Thyroid gland (tissue), 4 donors: ENCODE data around the gene ZNF385B. TPM values are rescaled to one million over a fixed set of nuclear protein-coding genes. Genes with fewer than 3 reads are reported as not detected.

Source experiments
- DNase-seq, 2 donors: peaks; one replicate each; pipeline ENCODE4 v3.0.0-alpha.2; 2019
- H3K27ac ChIP-seq, 3 donors: fragments of 200-600 bp; sonication (generic); 1 replicate in 2 of 3; 2 replicates in 1 of 3; pipeline ENCODE4 v1.5.1; 2016 to 2019; ENCODE audit warnings: mild to moderate bottlenecking in 1 of 3, moderate library complexity in 1 of 3
- H3K27me3 ChIP-seq: fragments of 200-600 bp; sonication (generic); one replicate; pipeline ENCODE4 v1.5.1; 2019
- H3K36me3 ChIP-seq, 2 donors: fragments of 200-600 bp; sonication (generic); one replicate each; pipeline ENCODE4 v1.5.1; 2016 to 2019
- H3K4me1 ChIP-seq, 2 donors: fragments of 200-600 bp; sonication (generic); one replicate each; pipeline ENCODE4 v1.5.1; 2017 to 2019
- H3K4me3 ChIP-seq, 3 donors: fragments of 200-600 bp; sonication (generic); replicated peaks in 1 of 3; 1 replicate in 2 of 3; 2 replicates in 1 of 3; pipeline ENCODE4 v1.5.1; 2016; ENCODE audit warnings: mild to moderate bottlenecking in 1 of 3
- H3K9me3 ChIP-seq: fragments of 200-600 bp; sonication (generic); one replicate; pipeline ENCODE4 v1.5.1; 2017
- POLR2A ChIP-seq, 2 donors: fragments of 450-650 bp; IDR thresholded peaks; one replicate each; pipeline ENCODE4 v1.6.1; 2017; ENCODE audit warnings: antibody characterized with exemption in 2 of 2, mild to moderate bottlenecking in 2 of 2, moderate library complexity in 1 of 2
- WGBS, 2 donors: methylation state at CpG; one replicate each; pipeline ENCODE4 v1.1.5; 2017; 5-methylcytosine and 5-hydroxymethylcytosine counted together
- intact Hi-C: fragments of 100-400 bp; cut with DNase I; formaldehyde crosslinking; loops from one replicate; pipeline ENCODE4 v1.15.1; 2023
- total RNA-seq, 4 donors: library from RNA; depleted of rRNA; stranded (reverse); fragments of >200 nt; gene quantifications; one replicate each; pipeline ENCODE4 v1.2.3, GENCODE V29; 2016
- TF ChIP-seq, protein P1 (sequence below), 6 experiments: fragments of 200-600 bp in 3 of 6; fragments of 450-650 bp in 3 of 6; sonication (generic) in 3 of 6; IDR thresholded peaks; one replicate each; pipeline ENCODE4 v1.5.1; 2016 to 2019; ENCODE audit warnings: antibody characterized with exemption in 6 of 6, mild to moderate bottlenecking in 2 of 6, inconsistent platforms in 1 of 6, moderate library complexity in 1 of 6

ZNF385B gene
- total RNA-seq, 4 donors from 2014 or later = 1.3 to 2.8 (median 1.8) TPM

DNA sequence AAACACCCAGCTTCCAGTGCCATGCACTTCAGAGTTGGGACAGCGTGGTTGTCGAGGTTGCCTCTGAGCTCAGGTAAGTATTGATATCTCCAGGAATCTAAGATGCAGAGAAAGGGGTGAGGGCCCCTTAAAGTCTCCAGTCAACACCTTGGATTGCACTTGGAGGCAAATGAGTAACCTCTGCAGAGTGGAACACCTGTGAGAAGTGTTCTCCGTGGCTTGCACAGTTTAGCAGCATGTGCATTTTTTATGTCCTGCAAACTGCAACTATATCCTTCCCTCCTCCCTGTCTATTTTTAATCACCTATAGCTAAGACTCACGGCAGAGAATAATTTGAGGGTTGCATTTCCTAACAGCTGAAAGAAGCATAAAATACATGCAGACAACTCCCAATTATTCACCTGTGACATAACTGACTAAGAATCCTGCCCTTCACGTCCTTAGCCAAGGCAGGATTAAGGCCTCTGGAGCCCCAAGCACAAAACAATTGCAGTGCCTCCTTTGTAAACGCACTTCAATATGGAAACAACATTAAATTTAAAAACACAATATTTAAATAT lies 1.6 kb upstream of the ZNF385B start:
- Histone ChIP-seq H3K36me3 (no peaks in the 10 kb centered on the region), H3K4me1 (peaks cover 8 to 9% of the 10 kb centered on the region in 2 donors), H3K27ac (no peak overlapping the region), H3K4me3 (no peak overlapping the region), H3K27me3 (no peaks in the 10 kb centered on the region), H3K9me3 (no peaks in the 10 kb centered on the region)
- DNase-seq = no peak
- TF ChIP-seq POLR2A (IDR thresholded peaks at IDR 0.05) = no peak
- TF ChIP-seq, protein P1, sequence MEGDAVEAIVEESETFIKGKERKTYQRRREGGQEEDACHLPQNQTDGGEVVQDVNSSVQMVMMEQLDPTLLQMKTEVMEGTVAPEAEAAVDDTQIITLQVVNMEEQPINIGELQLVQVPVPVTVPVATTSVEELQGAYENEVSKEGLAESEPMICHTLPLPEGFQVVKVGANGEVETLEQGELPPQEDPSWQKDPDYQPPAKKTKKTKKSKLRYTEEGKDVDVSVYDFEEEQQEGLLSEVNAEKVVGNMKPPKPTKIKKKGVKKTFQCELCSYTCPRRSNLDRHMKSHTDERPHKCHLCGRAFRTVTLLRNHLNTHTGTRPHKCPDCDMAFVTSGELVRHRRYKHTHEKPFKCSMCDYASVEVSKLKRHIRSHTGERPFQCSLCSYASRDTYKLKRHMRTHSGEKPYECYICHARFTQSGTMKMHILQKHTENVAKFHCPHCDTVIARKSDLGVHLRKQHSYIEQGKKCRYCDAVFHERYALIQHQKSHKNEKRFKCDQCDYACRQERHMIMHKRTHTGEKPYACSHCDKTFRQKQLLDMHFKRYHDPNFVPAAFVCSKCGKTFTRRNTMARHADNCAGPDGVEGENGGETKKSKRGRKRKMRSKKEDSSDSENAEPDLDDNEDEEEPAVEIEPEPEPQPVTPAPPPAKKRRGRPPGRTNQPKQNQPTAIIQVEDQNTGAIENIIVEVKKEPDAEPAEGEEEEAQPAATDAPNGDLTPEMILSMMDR (IDR thresholded peaks at IDR 0.05) = no peak
- intact Hi-C loops = no loop called here
- 71 to 75% methylated on average over 6 of the region's 6 CpGs for WGBS, 2 donors

DNA sequence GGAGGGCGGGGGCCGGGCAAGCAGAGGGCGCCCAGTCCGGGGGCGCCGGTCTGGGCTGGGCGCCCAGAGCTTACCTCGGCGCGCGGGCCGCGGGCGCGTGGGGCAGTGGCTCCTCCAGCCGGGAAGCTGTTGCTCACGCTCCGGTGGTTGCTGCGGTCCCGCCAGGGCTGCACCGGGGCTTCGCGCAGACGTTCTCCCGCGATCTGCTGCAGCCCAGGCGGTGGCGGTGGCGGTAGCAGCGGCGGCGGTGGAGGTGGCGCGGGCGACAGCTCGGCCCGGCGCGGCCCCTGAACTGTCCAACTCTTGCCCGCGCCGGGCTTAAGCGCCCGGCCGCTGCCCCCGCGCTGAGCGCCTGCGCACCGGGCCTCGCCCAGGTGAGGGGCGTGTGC lies 391 bp downstream of the ZNF385B start:
- no peak for TF ChIP-seq POLR2A (IDR thresholded peaks at IDR 0.05)
- TF ChIP-seq, protein P1 (IDR thresholded peaks at IDR 0.05) = no peak
- Histone ChIP-seq H3K4me3 (peak overlapping the region in 1 of 3 donors; percentile 34), H3K9me3 (no peaks in the 10 kb centered on the region), H3K27me3 (no peaks in the 10 kb centered on the region), H3K4me1 (peaks cover 8 to 9% of the 10 kb centered on the region in 2 donors), H3K36me3 (no peaks in the 10 kb centered on the region), H3K27ac (no peak overlapping the region)
- peak; percentile 15 to 17 for DNase-seq
- 0% methylated on average over 12 of the region's 52 CpGs; no CpG with 5 or more reads in 1 of the 2 donors for whole genome bisulfite sequencing, 2 donors
- intact Hi-C loops = no loop called here

DNA sequence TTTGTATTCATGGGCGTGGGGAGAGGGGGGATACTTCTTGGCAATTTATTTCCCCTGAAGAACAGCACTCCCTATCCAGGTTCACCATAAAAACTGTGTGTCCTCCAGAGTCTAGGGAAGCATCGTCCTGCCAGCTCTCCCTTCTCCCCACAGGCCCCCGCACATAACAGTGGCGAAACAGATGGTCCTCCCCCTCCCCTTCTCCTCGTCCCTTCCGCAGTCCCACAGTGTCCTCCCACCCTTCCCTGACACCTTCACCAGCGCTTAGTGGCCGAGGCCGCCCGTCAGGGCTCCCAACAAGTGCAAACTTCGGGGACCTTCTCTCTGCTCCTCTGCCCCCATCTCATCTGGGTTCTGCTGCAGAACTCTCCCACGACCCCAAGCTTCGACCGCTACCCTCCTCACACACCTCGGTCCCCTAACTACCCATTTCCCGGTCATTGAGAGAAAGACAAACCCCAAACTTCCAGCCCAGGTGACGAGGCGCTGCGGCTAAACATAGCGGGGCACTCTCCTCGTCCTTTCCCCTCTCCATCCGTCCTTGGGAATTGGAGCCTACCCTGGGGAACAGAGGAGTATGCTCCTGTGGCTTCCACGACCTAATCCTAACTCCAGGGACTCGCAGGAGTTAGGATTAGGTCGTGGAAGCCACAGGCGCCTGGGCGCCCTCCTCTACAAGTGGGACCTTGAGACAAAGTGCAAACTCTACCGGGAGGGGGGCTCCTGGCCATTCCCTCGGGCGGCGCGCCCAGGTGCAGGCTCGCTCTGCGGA lies 971 bp downstream of the ZNF385B start:
- intact Hi-C loops = no loop called here
- no peak overlapping the region for H3K27ac ChIP-seq
- H3K4me1 ChIP-seq = peaks cover 8 to 9% of the 10 kb centered on the region in 2 donors
- H3K9me3 ChIP-seq = no peaks in the 10 kb centered on the region
- no peaks in the 10 kb centered on the region for H3K36me3 ChIP-seq
- WGBS, 2 donors = 7 to 10% methylated on average over 24 to 27 of the region's 34 CpGs
- no peak for DNase-seq
- TF ChIP-seq POLR2A (IDR thresholded peaks at IDR 0.05) = no peak
- TF ChIP-seq, protein P1 (IDR thresholded peaks at IDR 0.05) = no peak
- H3K4me3 ChIP-seq = peak overlapping the region in 1 of 3 donors; percentile 28
- H3K27me3 ChIP-seq = no peaks in the 10 kb centered on the region

DNA sequence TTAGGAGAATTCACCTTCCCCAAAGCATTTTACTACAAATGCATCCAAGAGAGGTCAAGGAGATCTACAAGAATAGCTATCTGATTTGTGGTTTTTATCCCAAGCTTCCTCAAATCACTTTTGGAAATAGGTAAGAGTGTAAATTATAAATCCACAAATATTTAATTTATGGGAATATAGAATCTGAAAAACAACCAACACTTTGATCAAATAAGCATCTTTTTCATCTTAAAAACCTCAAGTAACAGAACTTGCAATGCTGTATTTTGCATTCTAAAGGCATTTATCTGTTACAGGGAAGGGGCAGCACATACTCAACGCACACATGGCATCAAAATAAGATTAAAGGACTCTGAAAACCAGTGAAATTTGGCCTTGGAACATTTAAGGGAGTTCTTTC lies 1.9 kb downstream of the ZNF385B start:
- Histone ChIP-seq H3K4me1 (peaks cover 8 to 9% of the 10 kb centered on the region in 2 donors), H3K9me3 (no peaks in the 10 kb centered on the region), H3K27ac (no peak overlapping the region), H3K4me3 (no peak overlapping the region), H3K36me3 (no peaks in the 10 kb centered on the region), H3K27me3 (peaks cover 4% of the 10 kb centered on the region)
- intact Hi-C loops = no loop called here
- no peak for TF ChIP-seq POLR2A (IDR thresholded peaks at IDR 0.05)
- TF ChIP-seq, protein P1 (IDR thresholded peaks at IDR 0.05) = no peak
- DNase-seq = no peak
- WGBS, 2 donors = 76 to 89% methylated on average over 1 of the region's 1 CpG

DNA sequence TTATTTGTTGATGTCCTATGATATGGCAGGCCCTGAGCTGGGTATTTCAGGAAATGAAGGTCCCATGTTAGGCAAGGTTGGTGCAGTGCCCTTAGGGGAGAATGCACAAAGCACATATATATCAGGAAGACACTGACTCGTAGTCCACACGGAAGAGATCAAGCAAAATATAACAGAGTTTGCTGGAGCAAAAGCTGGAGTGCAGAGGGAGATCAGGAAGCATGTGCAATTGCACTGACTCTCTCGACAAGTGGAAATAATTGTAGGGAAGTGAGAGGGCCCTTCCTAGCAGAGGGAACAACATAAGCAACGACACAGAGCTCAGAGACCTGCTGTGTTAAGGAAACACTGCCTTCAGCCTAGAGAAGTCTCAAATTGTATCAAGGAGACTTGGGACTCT lies 4.2 kb downstream of the ZNF385B start:
- Histone ChIP-seq H3K4me1 (peaks cover 8 to 9% of the 10 kb centered on the region in 2 donors), H3K9me3 (no peaks in the 10 kb centered on the region), H3K27ac (no peak overlapping the region), H3K27me3 (peaks cover 4% of the 10 kb centered on the region), H3K36me3 (no peaks in the 10 kb centered on the region), H3K4me3 (no peak overlapping the region)
- WGBS, 2 donors = 57 to 66% methylated on average over 4 of the region's 4 CpGs
- no peak for DNase-seq
- TF ChIP-seq, protein P1 (IDR thresholded peaks at IDR 0.05) = no peak
- TF ChIP-seq POLR2A (IDR thresholded peaks at IDR 0.05) = no peak
- intact Hi-C loops = no loop called here
